Stimulated activated CD4-positive, alpha-beta T cell treated with anti-CD3 and anti-CD28 coated beads, Interleukin-1b, Interleukin-23, amount 100 ng/mL, for 1 hour (primary cell): ENCODE results near the gene MON2.

Experiments used
- DNase-seq, 2 donors: peaks; one replicate each; pipeline ENCODE4 v3.0.0-alpha.2; 2020; ENCODE audit warnings: low read depth in 2 of 2

Gene MON2

DNA sequence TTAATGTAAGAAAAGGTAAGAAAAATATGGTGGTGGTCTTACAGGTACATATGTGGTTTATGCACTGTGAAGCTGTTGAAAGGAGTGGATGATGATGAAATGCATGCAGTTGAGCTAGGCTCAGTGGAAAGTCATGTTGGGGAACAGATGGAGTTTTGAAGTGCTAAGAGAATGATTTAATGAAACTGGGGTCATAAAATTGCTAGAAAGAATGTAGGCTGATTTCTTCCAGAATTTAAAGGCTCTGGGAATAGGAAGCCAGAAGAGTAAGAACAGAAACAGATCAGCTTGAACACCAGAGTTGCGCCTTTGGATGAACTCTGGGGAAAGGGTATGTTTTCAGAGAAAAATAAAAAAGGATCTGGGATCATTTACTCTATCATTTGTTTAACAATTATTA, 146.5 kb downstream of the MON2 start:
- DNase-seq: no peak

DNA sequence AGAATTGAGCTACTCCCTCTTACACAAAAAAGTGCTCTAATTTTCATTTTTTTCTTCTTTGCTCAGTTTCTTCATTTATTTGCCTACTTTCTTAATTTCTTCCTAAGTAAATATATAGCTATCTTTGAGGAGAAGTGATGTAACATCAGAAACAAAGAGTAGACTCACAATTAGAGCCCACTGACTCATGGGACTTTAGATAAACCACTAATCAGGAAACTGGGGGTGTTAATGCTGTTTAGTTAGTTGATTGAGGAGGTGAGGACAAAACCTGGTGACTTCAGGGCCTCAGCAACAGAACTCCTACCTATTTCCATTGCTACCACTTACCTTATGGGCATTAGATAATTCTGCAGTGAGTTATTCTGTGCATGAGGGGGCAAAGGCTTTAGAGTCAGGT, 151.7 kb downstream of the MON2 start:
- no peak for DNase-seq

DNA sequence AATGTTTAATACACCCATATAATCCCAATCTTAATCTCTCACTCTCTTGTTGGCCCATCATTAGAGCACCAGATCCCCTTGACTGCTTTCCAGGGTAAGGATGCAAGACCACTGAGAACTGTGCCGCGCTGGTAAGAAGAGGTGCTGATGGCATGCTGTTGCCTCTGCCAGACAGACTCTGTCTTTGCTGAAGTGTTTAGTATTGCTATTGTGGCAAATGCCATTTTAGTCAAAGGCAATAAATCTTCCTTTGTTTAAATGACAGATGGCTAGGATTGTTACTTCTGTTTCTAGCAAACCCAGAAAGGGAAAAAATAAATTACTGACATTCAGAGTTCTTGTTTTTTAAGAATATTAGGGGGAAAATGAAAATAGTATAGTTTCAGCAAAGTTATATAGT, 152.3 kb downstream of the MON2 start:
- no peak for DNase-seq

DNA sequence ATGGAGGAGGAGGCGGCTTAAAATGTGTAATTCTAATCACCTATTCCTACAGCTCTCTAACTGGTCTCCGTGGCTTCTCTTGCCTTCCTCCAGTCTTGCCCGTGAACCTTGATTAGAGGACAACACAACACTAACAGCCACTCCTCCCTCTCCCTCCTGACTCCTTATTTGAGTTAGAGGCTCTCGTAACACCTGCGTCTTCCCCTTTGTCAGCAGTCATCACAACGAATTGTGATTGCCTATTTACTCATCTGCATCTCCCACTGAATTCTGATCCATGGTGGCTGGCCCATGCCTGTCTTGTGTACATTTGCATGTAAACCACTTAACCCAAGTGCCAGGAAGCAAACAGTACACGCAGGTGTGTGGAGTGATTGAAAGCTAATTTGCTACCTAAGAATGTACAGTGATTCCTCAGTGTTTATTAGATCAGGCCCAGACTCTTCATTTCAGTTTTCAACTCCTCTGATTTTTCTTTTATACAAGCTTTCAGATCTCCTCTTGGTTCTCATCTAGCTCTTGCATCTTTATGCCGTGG, 154.5 kb downstream of the MON2 start:
- no peak for DNase-seq

DNA sequence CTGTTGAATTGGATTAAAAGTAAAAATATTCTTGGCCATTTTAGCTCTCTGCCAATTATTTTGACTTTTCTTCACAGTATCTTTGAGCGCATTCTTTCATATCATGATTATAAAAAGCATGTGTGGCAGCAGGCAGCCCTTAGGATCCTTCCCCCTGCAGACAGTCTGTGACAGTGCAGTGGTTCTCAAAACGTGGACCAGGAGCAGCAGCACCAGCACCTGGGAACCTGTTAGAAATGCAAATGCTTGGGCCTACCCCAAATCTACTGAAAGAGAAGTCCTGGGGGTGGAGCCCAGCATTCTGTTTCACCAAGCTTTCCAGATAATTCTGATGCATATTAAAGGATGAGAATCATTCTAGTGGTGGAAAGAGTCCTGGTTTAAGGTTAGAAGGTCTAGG, 155.6 kb downstream of the MON2 start:
- no peak for DNase-seq

DNA sequence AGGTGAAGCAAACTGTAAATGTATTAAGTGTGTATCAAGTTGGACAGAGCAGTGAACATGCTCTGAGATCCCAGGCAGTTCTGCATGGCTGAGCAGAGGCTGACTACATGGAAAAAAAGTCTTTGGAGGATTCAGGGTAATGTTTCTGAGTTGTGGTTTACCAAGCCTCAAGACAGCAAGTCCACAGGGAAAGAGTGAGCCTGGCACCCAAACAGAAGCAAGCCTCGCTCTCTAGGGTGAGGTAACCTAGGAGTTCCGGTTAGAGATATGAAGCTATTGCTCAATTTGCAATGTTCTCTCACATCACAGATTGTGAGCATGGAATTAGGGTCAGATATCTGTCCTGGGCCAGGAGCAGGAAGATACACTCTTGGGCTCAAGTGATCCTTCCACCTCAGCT, 158.6 kb downstream of the MON2 start:
- no peak for DNase-seq

DNA sequence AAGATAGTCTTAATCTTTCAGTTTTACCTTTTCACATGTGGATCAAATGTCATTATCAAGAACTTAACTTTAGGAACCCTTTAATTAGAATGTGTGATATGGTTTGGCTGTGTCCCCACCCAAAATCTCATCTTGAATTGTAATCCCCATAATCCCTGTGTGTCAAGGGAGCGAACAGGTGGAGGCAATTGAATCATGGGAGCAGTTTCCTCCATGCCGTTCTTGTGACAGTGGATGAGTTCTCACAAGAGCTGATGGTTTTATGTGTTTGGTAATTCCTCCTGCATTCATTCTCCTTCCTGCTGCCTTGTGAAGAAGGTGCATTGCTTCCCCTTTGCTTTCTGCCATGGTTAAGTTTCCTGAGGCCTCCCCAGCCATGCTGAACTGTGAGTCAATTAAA, 160.6 kb downstream of the MON2 start:
- no peak for DNase-seq

DNA sequence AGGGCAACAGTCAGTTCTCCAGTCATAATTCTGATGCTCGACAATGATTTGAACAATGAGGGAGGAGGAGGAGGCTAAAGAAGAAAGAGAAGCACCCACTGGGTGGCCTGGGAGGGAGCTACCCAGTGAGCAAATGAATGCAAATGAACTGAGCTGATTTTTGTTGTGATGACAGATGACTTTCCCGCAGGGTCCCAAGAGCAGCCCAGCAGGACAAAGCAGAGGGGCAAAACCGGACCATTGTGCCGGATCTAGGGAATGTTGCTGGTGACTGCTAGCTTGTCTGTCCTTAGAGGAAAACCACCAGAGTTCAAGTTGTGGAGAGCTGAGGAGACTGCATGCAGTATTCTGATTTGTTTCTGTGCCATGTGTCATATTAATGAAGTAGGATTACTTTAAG, 162.8 kb downstream of the MON2 start:
- no peak for DNase-seq

DNA sequence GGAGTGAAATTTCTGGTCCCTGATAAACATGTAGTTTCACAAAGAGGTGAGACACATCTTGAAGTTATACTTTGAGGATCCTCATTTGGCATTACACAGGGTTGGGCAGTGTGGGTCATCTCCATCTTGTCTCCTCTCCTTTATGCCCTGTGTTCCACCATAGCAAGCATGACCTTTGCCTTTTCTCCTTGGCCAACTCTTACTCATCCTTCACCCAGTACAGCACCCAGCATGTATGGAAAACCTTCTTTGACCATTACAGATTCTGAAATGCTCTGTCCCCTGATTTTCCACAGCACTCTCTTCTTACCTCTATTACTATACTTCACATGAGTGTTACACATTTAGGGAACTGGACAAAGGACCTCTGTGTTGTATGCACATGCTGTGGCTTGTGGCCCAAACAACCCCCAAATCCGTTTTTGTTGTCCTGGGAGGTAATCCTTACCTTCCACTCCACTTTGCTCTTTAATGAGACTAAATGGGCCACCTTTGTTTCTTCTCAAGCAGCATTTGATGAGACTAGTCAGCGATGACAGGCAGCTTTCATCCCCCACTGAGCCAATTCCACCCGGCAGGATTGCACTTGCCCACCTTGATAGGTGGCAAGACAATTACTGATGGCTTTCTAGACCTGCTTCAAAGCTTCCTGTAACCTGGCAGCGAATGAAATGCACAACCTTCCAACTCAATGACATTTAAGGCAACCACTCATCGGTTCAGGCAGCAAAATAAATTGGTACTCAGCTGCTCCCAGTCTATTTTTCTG, 163.5 kb downstream of the MON2 start:
- DNase-seq: no peak

DNA sequence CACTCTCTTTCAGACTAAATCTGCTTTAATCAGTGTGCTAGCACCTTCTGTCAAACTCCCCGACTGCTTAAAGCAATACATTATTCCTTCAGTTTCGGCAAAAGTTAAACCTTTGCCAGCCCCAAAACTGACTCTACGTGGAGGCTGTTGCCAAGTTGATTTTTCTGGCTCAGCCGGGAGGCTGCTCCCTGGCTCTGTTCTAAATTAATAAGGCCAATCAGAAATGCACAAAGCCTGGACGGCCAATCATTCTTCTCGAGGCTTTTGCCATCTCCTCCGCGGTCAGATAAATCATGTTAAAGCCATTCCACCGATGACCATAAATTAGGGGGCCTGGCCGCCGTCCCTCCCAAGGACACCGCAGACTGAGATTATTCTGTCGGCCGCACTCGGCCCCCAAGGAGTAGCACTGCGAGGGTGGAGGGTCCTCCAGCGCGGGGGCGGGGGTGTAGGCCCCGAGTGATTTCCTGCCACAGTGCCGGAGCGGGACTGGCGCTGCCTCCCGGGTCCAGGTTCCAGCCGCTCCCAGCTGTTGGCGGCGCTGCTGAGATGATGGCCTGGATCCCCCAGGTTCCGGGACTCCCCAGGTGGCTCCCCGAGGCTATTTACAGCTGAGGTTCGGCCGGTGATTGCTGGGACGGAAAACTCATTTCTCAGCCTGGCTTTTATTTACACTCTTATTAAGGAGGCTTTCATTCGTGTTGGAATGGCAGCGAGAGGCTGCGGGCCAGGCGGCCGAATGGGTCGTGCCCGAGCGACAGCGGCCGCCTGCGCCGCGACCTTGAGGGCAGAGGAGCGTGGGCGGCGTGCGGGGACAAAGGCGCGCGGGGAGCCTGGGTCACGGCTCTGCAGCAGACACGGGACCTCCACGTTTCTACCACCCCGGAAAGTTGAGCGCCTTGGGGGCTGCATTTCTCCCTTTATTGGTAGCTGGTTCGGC, 165.1 kb downstream of the MON2 start:
- no peak for DNase-seq

DNA sequence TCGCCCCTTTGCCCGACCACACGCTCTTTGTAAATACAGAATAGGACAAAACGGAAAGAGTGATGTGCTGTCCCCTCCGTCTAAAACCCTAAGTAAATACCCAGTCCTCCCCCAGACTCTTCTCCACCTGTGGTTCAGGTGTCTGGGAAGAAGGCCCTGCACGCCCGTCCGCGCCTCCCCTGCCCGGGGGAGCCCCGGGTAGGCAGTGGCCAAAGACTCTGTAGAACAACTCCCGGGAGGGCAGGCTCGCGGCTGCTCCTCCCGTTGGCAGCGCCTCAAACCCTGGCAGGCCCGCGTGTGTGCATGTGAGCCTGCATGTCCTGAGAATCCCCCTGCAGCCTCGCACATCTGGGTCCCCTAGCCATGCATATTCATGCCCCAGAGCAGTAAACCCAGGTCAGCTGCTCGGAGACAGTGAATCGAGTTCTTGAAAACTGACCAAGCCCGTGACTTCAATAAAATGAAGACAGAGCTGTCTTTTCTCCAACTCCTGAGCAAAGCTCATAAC, 165.8 kb downstream of the MON2 start:
- DNase-seq: no peak

DNA sequence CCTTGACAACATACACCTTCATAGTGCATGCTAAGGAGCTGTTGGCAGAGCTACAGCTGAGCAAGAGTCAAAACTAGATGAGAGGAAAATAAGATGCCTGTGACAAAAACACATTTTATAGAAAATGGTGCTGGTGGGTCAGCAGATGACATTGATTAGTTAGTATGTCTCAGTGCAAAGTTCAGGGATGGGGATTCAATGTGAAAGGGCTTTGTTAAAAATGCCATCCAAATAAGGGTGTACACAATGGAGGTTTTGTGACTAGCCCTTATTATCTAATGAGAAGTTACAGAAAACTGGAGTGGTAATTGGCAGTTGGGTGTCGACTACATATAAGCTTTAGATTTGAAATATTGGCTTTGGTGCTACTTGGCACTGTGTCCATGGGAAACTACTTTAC, 169.0 kb downstream of the MON2 start:
- DNase-seq: no peak

DNA sequence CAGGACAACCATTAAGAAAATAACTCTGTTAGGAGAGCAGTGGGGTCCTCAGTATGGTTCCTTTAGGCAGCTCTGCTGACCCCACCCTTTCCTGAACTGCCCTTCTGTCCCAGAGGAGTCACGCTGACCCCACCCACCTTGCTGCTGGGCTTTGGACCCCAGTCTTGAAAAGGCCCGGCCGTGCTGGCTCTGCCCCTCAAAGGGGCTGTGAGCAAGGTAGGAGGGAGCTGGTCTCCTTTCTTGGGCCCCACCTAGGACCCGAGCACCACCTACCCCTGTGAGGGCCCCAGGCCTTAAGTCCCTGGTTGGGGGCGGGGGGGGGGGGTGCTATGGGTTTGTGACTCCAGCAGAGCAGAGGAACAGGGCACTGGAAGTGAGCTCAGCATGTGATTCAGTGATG, 171.1 kb downstream of the MON2 start:
- DNase-seq: no peak

DNA sequence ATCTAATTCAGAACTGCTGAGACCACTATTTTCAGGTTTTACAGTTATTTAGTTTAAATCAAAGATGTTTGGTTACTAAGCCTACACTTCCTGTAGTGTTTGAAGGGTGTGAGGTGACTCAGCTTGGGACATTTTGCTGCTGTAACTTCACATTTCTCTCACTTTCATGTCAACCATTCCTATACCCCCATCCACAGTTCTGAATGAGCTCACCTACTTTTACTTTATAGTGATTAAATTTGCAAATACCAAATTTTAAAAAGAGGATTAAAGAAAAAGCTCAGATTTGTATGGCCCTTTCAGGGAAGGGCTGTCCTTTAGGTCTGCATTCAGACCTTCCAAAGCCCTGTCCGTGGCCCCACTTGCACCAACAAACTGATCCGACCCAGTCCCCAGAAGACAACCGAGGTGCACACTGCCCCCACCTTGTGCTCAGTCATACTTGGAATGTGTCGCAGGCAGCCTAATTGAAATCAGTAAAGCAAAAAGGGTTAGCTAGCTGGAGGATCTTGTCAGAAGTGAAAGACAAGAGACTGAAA, 174.4 kb downstream of the MON2 start:
- no peak for DNase-seq

DNA sequence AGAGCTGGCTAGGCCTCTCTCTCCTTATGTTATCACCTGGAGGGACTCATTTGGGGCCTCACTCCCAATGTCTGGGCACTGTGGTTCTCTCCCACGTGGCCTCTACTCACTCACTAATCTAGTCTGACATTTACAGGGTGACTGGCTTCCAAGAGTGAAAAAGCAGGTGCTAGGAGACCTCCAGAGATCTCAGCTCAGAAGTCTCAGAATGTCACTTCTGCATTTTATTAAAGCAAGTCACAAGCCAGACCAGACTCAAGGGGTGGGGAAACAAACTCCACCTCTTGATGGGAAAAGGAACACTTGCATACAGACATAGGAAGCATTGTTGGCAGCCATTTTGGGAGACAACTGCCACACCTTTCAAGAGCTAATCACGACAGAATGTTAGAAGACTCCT, 175.9 kb downstream of the MON2 start:
- DNase-seq: no peak

DNA sequence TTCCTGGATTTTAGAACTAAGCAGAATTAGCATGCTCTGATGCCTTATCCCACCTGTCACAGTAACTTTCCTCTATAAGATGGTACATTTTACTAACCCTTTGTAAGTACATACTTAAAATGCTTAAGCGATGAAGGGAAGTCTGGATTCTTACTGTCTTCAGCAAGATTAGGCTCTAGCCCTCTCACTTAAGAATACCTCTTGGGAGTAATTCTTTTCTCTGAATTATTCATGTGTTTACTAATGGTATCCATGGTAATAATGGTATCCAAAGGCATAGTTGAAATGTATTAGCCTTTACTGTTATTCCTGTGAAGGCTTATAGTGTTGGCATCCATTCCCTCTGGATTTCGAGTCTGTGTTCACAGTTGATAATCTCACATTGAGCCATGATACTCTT, 176.9 kb downstream of the MON2 start:
- no peak for DNase-seq

DNA sequence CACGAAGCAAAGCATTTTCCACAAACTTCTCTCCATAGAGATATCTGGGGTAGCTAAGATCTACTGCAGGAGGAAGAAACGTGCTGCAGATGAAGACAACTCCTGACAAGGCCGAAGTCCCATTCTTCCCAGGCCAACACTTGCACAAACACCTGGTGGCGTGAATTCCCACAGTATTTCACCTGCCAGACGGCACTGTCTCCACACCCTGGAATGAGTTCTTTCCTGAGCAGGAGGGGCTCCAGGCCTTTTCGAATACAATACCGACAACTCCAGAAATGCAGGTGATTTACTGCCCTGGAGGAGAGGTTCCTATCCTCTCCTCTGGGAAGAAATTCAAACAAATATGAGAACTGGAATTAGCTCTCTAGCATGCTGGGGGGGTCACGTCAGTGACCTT, 179.9 kb downstream of the MON2 start:
- no peak for DNase-seq

DNA sequence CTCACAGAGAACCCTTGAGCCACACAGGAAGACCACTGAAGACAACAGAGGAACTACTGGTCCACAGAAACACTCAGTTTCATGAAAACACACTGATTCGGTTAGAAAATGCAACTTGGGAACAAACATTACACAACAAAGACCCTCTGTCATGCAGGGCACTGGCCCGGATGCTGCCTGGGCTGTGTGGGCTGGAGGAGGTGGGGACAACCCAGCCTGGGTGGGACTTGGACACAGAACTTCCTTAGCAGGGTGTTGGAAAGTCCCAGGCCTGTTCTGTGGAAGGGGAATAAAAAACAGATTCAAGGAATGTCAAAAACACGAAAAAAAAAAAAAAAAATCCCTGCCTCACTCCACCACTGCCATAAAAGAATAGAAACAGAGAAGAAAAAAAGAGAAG, 181.0 kb downstream of the MON2 start:
- DNase-seq: no peak

DNA sequence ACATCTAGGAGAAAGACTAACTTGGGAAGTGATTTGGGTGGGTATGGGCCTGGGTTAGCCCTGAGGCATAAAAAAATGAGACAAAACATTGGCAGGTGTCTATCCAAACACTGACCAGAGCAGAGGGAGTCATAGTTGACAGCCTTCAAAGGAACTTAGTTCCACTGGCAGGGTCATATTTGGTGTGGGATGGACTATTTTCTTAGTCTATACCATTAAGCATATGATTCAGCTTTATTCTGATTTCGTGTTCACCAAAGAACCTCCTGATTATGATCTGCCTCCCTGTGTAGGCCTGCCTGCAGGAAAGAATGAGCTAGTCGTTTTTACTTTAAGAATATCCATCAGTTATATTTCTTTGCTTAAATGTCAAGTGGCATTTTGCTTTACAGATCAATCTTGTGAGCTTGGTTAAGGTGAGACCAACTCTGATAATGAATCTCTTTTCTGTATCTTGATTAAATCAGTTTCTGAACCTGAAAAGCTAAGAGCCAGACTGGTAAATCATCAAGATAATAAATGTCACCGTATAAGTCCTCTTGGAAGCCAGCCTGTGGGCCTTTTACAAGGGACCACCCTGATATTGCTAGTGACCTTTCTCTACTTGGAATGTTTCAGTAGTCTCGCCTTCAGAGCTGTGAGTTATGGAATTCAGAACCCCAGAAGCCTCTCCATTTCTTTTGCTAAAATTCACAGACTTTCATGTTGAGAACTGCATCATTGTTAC, 182.9 kb downstream of the MON2 start:
- DNase-seq: no peak
